Testis (tissue), 3 donors: Measurements from ENCODE around the gene HHIPL1. TPM values are rescaled to one million over a fixed set of nuclear protein-coding genes. Genes with fewer than 3 reads are reported as not detected.

Experiments
- DNase-seq: peaks from one replicate; pipeline ENCODE4 v3.0.0-alpha.2; 2019
- H3K27ac ChIP-seq, 2 donors: fragments of 200-600 bp; sonication (generic); one replicate each; pipeline ENCODE4 v1.5.1; 2019
- H3K27me3 ChIP-seq: fragments of 200-600 bp; sonication (generic); one replicate; pipeline ENCODE4 v1.5.1; 2019
- H3K36me3 ChIP-seq: fragments of 200-600 bp; sonication (generic); one replicate; pipeline ENCODE4 v1.5.1; 2017; ENCODE audit warnings: low read depth; ENCODE audit errors: missing control alignments
- H3K4me1 ChIP-seq: fragments of 200-600 bp; sonication (generic); one replicate; pipeline ENCODE4 v1.5.1; 2019
- H3K4me3 ChIP-seq, 2 donors: fragments of 200-600 bp; sonication (generic); one replicate each; pipeline ENCODE4 v1.5.1; 2017 to 2019
- H3K9me3 ChIP-seq: fragments of 200-600 bp; sonication (generic); one replicate; pipeline ENCODE4 v1.5.1; 2017
- CTCF ChIP-seq, 3 experiments: fragments of 450-650 bp in 2 of 3; fragments of 200-600 bp in 1 of 3; sonication (generic) in 1 of 3; IDR thresholded peaks; one replicate each; pipeline ENCODE4 v1.5.1; 2016 to 2019; ENCODE audit warnings: antibody characterized with exemption in 3 of 3, mild to moderate bottlenecking in 2 of 3, moderate library complexity in 1 of 3
- POLR2A ChIP-seq: fragments of 450-650 bp; IDR thresholded peaks from one replicate; pipeline ENCODE4 v1.6.1; 2017; ENCODE audit warnings: antibody characterized with exemption, mild to moderate bottlenecking, moderate library complexity
- WGBS, 2 donors: methylation state at CpG; one replicate each; pipeline ENCODE4 v1.1.5; 2018; 5-methylcytosine and 5-hydroxymethylcytosine counted together
- intact Hi-C: fragments of 100-400 bp; cut with DNase I; formaldehyde crosslinking; loops from one replicate; pipeline ENCODE4 v1.15.1; 2023; ENCODE audit warnings: low total_unique reads
- polyA plus RNA-seq: library from polyadenylated mRNA; stranded (reverse); fragments of 350-450 nt; fragmentation: Illumina TruSeq; extraction: RNeasy Lipid Tissue Mini Kit (QIAGEN cat#74804); gene quantifications from one replicate; pipeline ENCODE4 v1.2.3, GENCODE V29; 2014; ENCODE audit warnings: low read depth, low replicate concordance; ENCODE audit not compliant: insufficient read depth
- total RNA-seq, 2 donors: library from RNA; depleted of rRNA; stranded (reverse); fragments of >200 nt; gene quantifications; one replicate each; pipeline ENCODE4 v1.2.3, GENCODE V29; 2016

HHIPL1 gene
- total and polyA plus RNA-seq, 3 donors from 2014 or later, result 1.0 to 3.9 (median 2.7) TPM

DNA sequence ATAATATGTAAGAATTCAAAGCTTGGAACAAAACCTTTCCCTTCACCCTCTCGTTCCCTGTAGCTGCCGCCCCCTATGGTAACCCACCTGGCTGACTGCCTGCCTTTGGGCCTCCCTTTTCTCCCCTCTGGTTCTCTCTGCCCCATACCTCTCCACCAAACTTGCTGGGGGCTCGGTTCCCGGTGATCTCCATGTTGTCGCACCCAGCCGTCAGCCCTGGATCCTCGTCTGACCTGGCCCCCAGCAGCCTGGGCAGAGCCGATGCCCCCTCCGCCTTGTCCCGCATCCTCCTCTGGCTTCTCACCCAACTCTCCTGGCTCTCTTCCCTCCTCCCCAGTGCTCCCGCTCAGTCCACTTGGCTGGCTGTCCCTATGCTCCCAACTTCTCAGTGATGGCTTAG lies 43.7 kb downstream of the HHIPL1 start:
- Histone ChIP-seq H3K9me3 (no peaks in the 10 kb centered on the region), H3K4me3 (no peak overlapping the region), H3K27me3 (no peaks in the 10 kb centered on the region), H3K27ac (no peak overlapping the region), H3K36me3 (no peaks in the 10 kb centered on the region), H3K4me1 (no peaks in the 10 kb centered on the region)
- WGBS, 2 donors, result 86 to 87% methylated on average over 11 of the region's 11 CpGs
- intact Hi-C loops, result no loop called here
- peak; percentile 6 for DNase-seq
- TF ChIP-seq CTCF (IDR thresholded peaks at IDR 0.05) (no peak), POLR2A (no peak)

- Histone ChIP-seq H3K27me3 (no peaks in the 10 kb centered on the region), H3K4me3 (no peak overlapping the region), H3K4me1 (no peaks in the 10 kb centered on the region), H3K27ac (no peak overlapping the region), H3K9me3 (no peaks in the 10 kb centered on the region), H3K36me3 (no peaks in the 10 kb centered on the region)
- intact Hi-C loops, result no loop called here
- TF ChIP-seq CTCF (IDR thresholded peaks at IDR 0.05) (no peak), POLR2A (no peak)
- 84 to 91% methylated on average over 11 of the region's 11 CpGs for WGBS, 2 donors
- DNase-seq, result peak; percentile 2
These were observed 44.6 kb downstream of the HHIPL1 start for GRCh38 chr14:99689266-99690236.

DNA sequence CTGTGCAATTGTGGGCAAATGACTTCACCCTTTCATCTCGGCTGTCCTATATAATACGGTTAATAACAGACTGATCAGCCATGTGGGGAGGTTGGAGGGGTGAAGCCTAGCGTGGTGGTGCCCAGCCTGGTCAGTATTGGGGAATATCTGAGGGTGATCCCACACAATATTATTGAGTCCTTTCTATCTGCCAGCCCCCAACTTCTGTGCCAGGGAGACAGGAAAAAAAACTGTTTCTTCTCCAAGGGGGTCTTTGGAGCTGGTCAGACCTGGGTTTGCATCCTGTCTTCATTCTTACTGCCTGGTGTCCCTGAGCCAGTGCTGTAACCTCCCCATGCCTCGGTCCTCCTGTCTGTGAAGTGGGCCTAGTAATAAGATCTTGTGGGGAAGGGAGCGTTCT lies 45.7 kb downstream of the HHIPL1 start:
- intact Hi-C loops, result no loop called here
- DNase-seq, result no peak
- no peaks in the 10 kb centered on the region for H3K4me1 ChIP-seq
- H3K36me3 ChIP-seq, result no peaks in the 10 kb centered on the region
- TF ChIP-seq CTCF (IDR thresholded peaks at IDR 0.05) (no peak), POLR2A (no peak)
- H3K4me3 ChIP-seq, result no peak overlapping the region
- H3K9me3 ChIP-seq, result no peaks in the 10 kb centered on the region
- no peak overlapping the region for H3K27ac ChIP-seq
- 83 to 87% methylated on average over 5 of the region's 5 CpGs for WGBS, 2 donors
- no peaks in the 10 kb centered on the region for H3K27me3 ChIP-seq

- intact Hi-C loops, result no loop called here
- H3K4me1 ChIP-seq, result no peaks in the 10 kb centered on the region
- H3K9me3 ChIP-seq, result no peaks in the 10 kb centered on the region
- TF ChIP-seq POLR2A (no peak), CTCF (IDR thresholded peaks at IDR 0.05) (no peak)
- no peaks in the 10 kb centered on the region for H3K27me3 ChIP-seq
- 90 to 95% methylated on average over 12 to 13 of the region's 13 CpGs for WGBS, 2 donors
- no peak for DNase-seq
- H3K4me3 ChIP-seq, result no peak overlapping the region
- H3K27ac ChIP-seq, result no peak overlapping the region
- no peaks in the 10 kb centered on the region for H3K36me3 ChIP-seq
These were observed 46.4 kb downstream of the HHIPL1 start for GRCh38 chr14:99691111-99691885.
